HEK293 (cell line): ENCODE measurements around the gene SLC35G3.

Experiments
- BCL11A ChIP-seq: fragments of 450-650 bp; formaldehyde crosslinking; IDR thresholded peaks from 2 replicates; pipeline ENCODE4 v1.5.1; 2016; ENCODE audit warnings: low read depth, missing biosample characterization, missing genetic modification characterization
- CTCF ChIP-seq: fragments of 450-650 bp; formaldehyde crosslinking; IDR thresholded peaks from 2 replicates; pipeline ENCODE4 v1.5.1; 2016; ENCODE audit warnings: missing biosample characterization, missing genetic modification characterization
- GLIS1 ChIP-seq: fragments of 450-650 bp; formaldehyde crosslinking; IDR thresholded peaks from 2 replicates; pipeline ENCODE4 v1.5.1; 2016; ENCODE audit warnings: missing biosample characterization, missing genetic modification characterization
- KLF16 ChIP-seq: fragments of 450-650 bp; formaldehyde crosslinking; IDR thresholded peaks from 2 replicates; pipeline ENCODE4 v1.5.1; 2017; ENCODE audit warnings: missing biosample characterization, missing genetic modification characterization
- RBAK ChIP-seq: fragments of 450-650 bp; formaldehyde crosslinking; IDR thresholded peaks from 2 replicates; pipeline ENCODE4 v1.5.1; 2016; ENCODE audit warnings: missing biosample characterization, missing genetic modification characterization
- YY2 ChIP-seq: fragments of 450-650 bp; formaldehyde crosslinking; IDR thresholded peaks from 2 replicates; pipeline ENCODE4 v1.5.1; 2016; ENCODE audit warnings: missing biosample characterization, missing genetic modification characterization
- ZBTB21 ChIP-seq: fragments of 450-650 bp; formaldehyde crosslinking; IDR thresholded peaks from 2 replicates; pipeline ENCODE4 v1.5.1; 2017; ENCODE audit warnings: missing biosample characterization, missing genetic modification characterization
- ZFP69B ChIP-seq: fragments of 450-650 bp; formaldehyde crosslinking; IDR thresholded peaks from 2 replicates; pipeline ENCODE4 v1.5.1; 2016; ENCODE audit warnings: missing biosample characterization, missing genetic modification characterization
- ZNF175 ChIP-seq: fragments of 450-650 bp; formaldehyde crosslinking; IDR thresholded peaks from 2 replicates; pipeline ENCODE4 v1.5.1; 2016; ENCODE audit warnings: missing biosample characterization, missing genetic modification characterization
- ZNF292 ChIP-seq: fragments of 450-650 bp; formaldehyde crosslinking; IDR thresholded peaks from 2 replicates; pipeline ENCODE4 v1.5.1; 2016; ENCODE audit warnings: low read depth, missing biosample characterization, missing genetic modification characterization, borderline replicate concordance
- ZNF433 ChIP-seq: fragments of 450-650 bp; formaldehyde crosslinking; IDR thresholded peaks from 2 replicates; pipeline ENCODE4 v1.5.1; 2016; ENCODE audit warnings: missing biosample characterization, missing genetic modification characterization, low read depth
- ZNF513 ChIP-seq: fragments of 450-650 bp; IDR thresholded peaks from 2 replicates; pipeline ENCODE4 v1.5.1; 2018; ENCODE audit warnings: missing biosample characterization, missing genetic modification characterization
- ZNF555 ChIP-seq: fragments of 450-650 bp; formaldehyde crosslinking; conservative IDR thresholded peaks from 2 replicates; pipeline ENCODE4 v1.5.1; 2017; ENCODE audit warnings: missing biosample characterization, mild to moderate bottlenecking, missing genetic modification characterization, inconsistent platforms
- ZNF670 ChIP-seq: fragments of 450-650 bp; formaldehyde crosslinking; IDR thresholded peaks from 2 replicates; pipeline ENCODE4 v1.5.1; 2016; ENCODE audit warnings: missing biosample characterization, missing genetic modification characterization, low read depth

- TF ChIP-seq CTCF (tag by site-specific recombination) (no peak), ZNF670 (no peak), KLF16 (tag by site-specific recombination) (no peak), ZFP69B (tag by site-specific recombination) (no peak), BCL11A (no peak), ZNF433 (tag by site-specific recombination) (no peak), ZNF175 (tag by site-specific recombination) (no peak), ZNF292 (tag by site-specific recombination) (no peak), GLIS1 (tag by site-specific recombination) (no peak), ZBTB21 (tag by site-specific recombination) (no peak), YY2 (tag by site-specific recombination) (no peak), ZNF555 (tag by site-specific recombination) (no peak), ZNF513 (tag by site-specific recombination) (no peak), RBAK (tag by site-specific recombination) (no peak)
These were observed 27.7 kb downstream of the SLC35G3 start for GRCh38 chr17:35166526-35166925.
